GM12874 (cell line): ENCODE measurements around the gene SIPA1L2.

ENCODE experiments used
- CTCF ChIP-seq: IDR thresholded peaks from 2 replicates; pipeline ENCODE4 v1.5.1; 2011; ENCODE audit warnings: low read depth, mild to moderate bottlenecking, control low read depth, low read length, moderate library complexity; ENCODE audit not compliant: insufficient read depth

SIPA1L2 gene

GRCh38 chr1:232655746-232656085, 25.8 kb upstream of the SIPA1L2 start:
- no peak for TF ChIP-seq CTCF

- TF ChIP-seq CTCF, result no peak
These were observed 25.3 kb upstream of the SIPA1L2 start for GRCh38 chr1:232655028-232655745.

GRCh38 chr1:232653789-232654188, 23.9 kb upstream of the SIPA1L2 start:
- TF ChIP-seq CTCF, result no peak

GRCh38 chr1:232650845-232651244, 20.9 kb upstream of the SIPA1L2 start:
- no peak for TF ChIP-seq CTCF

- TF ChIP-seq CTCF, result no peak
These were observed 20.5 kb upstream of the SIPA1L2 start for GRCh38 chr1:232650418-232650817.

GRCh38 chr1:232648316-232648715, 18.4 kb upstream of the SIPA1L2 start:
- no peak for TF ChIP-seq CTCF

- no peak for TF ChIP-seq CTCF
These were observed 14.3 kb upstream of the SIPA1L2 start for GRCh38 chr1:232644209-232644608.
